Right renal cortex interstitium (tissue), 3 donors: ENCODE data around the gene CENPV. TPM values are rescaled to one million over a fixed set of nuclear protein-coding genes. Genes with fewer than 3 reads are reported as not detected.

Source experiments
- DNase-seq, 3 donors: peaks; one replicate each; pipeline ENCODE4 v3.0.0-alpha.2; 2013; ENCODE audit warnings: low read depth in 3 of 3, low spot score in 2 of 3
- polyA plus RNA-seq, 3 donors: library from polyadenylated mRNA; unstranded; fragments of 120-200 nt; gene quantifications; one replicate each; pipeline ENCODE4 v1.2.1, GENCODE V29; 2013; ENCODE audit not compliant: insufficient read length in 3 of 3

CENPV gene
- polyA plus RNA-seq, 3 donors: 70.1 to 75.0 (median 70.8) TPM

- peak in 1 of 3 donors; percentile 45 for DNase-seq
These were observed 10.7 kb upstream of the CENPV start for GRCh38 chr17:16363749-16364536.

GRCh38 chr17:16361874-16362273, 8.6 kb upstream of the CENPV start:
- DNase-seq: no peak

GRCh38 chr17:16358394-16358793, 5.1 kb upstream of the CENPV start:
- DNase-seq: no peak

GRCh38 chr17:16354585-16354984, 1.3 kb upstream of the CENPV start:
- no peak for DNase-seq

- peak in 1 of 3 donors; percentile 39 for DNase-seq
These were observed 477 bp downstream of the CENPV start for GRCh38 chr17:16352667-16353316.

- peak in 1 of 3 donors; percentile 36 for DNase-seq
These were observed 984 bp downstream of the CENPV start for GRCh38 chr17:16352303-16352666.

GRCh38 chr17:16351831-16352230, 1.4 kb downstream of the CENPV start:
- no peak for DNase-seq

- DNase-seq: no peak
These were observed 3.8 kb downstream of the CENPV start for GRCh38 chr17:16349431-16349830.

GRCh38 chr17:16348586-16348985, 4.7 kb downstream of the CENPV start:
- DNase-seq: no peak

- DNase-seq: no peak
These were observed 6.5 kb downstream of the CENPV start for GRCh38 chr17:16346721-16347271.

- no peak for DNase-seq
These were observed 7.7 kb downstream of the CENPV start for GRCh38 chr17:16345565-16345964.

- DNase-seq: no peak
These were observed 9.7 kb downstream of the CENPV start for GRCh38 chr17:16343569-16343968.

GRCh38 chr17:16342979-16343378, 10.3 kb downstream of the CENPV start:
- DNase-seq: no peak

- no peak for DNase-seq
These were observed 13.3 kb downstream of the CENPV start for GRCh38 chr17:16339959-16340358.

- no peak for DNase-seq
These were observed 13.9 kb downstream of the CENPV start for GRCh38 chr17:16339402-16339801.

- no peak for DNase-seq
These were observed 14.9 kb downstream of the CENPV start for GRCh38 chr17:16338391-16338790.

- DNase-seq: no peak
These were observed 23.6 kb downstream of the CENPV start for GRCh38 chr17:16329519-16330271.

- DNase-seq: no peak
These were observed 24.3 kb downstream of the CENPV start for GRCh38 chr17:16328997-16329396.

GRCh38 chr17:16327018-16327417, 26.3 kb downstream of the CENPV start:
- no peak for DNase-seq

- no peak for DNase-seq
These were observed 27.3 kb downstream of the CENPV start for GRCh38 chr17:16325964-16326363.

- DNase-seq: no peak
These were observed 30.6 kb downstream of the CENPV start for GRCh38 chr17:16322636-16323035.
